GM12878 (cell line): ENCODE data around the gene AMMECR1.

ENCODE experiments used
- CREM ChIP-seq: IDR thresholded peaks from 2 replicates; pipeline ENCODE4 v1.6.1; 2014; ENCODE audit warnings: antibody characterized with exemption, low read depth
- EP300 ChIP-seq, 2 experiments: fragments of 150-350 bp in 1 of 2; IDR thresholded peaks; 2 replicates each; pipeline ENCODE4 v1.6.1; 2011 to 2012; ENCODE audit warnings: low read depth in 2 of 2, low read length in 2 of 2, borderline replicate concordance in 1 of 2, improper control_type of control experiment in 1 of 2, inconsistent platforms in 1 of 2; ENCODE audit not compliant: control insufficient read depth in 1 of 2
- IRF4 ChIP-seq: IDR thresholded peaks from 2 replicates; pipeline ENCODE4 v1.6.1; 2011; ENCODE audit warnings: low read depth, low read length
- PAX8 ChIP-seq: fragments of 450-650 bp; IDR thresholded peaks from 2 replicates; pipeline ENCODE4 v1.6.1; 2017; ENCODE audit warnings: mild to moderate bottlenecking, moderate library complexity
- POLR2AphosphoS2 ChIP-seq: IDR thresholded peaks from 2 replicates; pipeline ENCODE4 v1.6.1; 2011; ENCODE audit warnings: low read depth, mild to moderate bottlenecking, low read length, improper control_type of control experiment, moderate library complexity
- SMAD1 ChIP-seq: fragments of 450-650 bp; IDR thresholded peaks from 2 replicates; pipeline ENCODE4 v1.6.1; 2018; ENCODE audit warnings: mild to moderate bottlenecking, low read depth; ENCODE audit not compliant: partially characterized antibody
- SUPT20H ChIP-seq: IDR thresholded peaks from 2 replicates; pipeline ENCODE4 v1.6.1; 2011; ENCODE audit warnings: low read depth, mild to moderate bottlenecking, low read length, moderate library complexity, borderline replicate concordance; ENCODE audit not compliant: control insufficient read depth
- SUZ12 ChIP-seq: fragments of 200-600 bp; sonication (generic); IDR thresholded peaks from one replicate; pipeline ENCODE4 v1.6.1; 2018; ENCODE audit warnings: antibody characterized with exemption, mild to moderate bottlenecking; ENCODE audit not compliant: unreplicated experiment
- TAF1 ChIP-seq: IDR thresholded peaks from 2 replicates; pipeline ENCODE4 v1.6.1; 2011; ENCODE audit warnings: mild to moderate bottlenecking, low read depth, low read length, borderline replicate concordance
- TCF12 ChIP-seq: IDR thresholded peaks from 2 replicates; pipeline ENCODE4 v1.6.1; 2011; ENCODE audit warnings: low read depth, mild to moderate bottlenecking, low read length
- TF ChIP-seq, protein P1 (sequence below), 3 experiments: IDR thresholded peaks in 2 of 3; conservative IDR thresholded peaks in 1 of 3; 2 replicates each; pipeline ENCODE4 v1.5.1; 2011; ENCODE audit warnings: low read depth in 3 of 3, low read length in 3 of 3, mild to moderate bottlenecking in 3 of 3, control low read depth in 2 of 3, moderate library complexity in 2 of 3, inconsistent platforms in 1 of 3, mixed read lengths in 1 of 3; ENCODE audit not compliant: control insufficient read depth in 2 of 3, insufficient read depth in 1 of 3; ENCODE audit errors: extremely low read depth in 1 of 3
- TF ChIP-seq, protein P2 (sequence below): IDR thresholded peaks from 2 replicates; pipeline ENCODE4 v1.6.1; 2012; ENCODE audit warnings: low read depth, low read length, improper control_type of control experiment
- TF ChIP-seq, protein P3 (sequence below): fragments of 450-650 bp; formaldehyde crosslinking; IDR thresholded peaks from 2 replicates; pipeline ENCODE4 v1.4.0; 2020; ENCODE audit warnings: mild to moderate bottlenecking, moderate library complexity

DNA sequence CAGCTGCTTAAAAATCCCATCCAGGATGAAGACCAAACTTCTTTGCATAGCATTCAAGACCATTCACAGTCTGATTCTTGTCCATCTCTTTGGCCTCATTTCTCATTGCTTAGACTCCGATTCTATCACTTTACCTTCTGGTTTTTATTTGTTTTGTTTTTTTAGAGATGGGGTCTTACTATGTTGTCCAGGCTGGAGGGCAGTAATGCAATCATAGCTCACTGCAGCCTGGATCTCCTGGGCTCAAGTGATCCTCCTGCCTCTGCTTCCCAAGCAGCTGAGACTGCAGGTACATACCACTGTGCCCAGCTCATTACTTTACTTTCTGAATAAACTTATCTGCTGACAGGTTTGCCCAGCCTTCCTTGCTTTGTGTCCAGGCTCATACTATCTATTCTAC lies 162.1 kb downstream of the AMMECR1 start:
- TF ChIP-seq, protein P1, sequence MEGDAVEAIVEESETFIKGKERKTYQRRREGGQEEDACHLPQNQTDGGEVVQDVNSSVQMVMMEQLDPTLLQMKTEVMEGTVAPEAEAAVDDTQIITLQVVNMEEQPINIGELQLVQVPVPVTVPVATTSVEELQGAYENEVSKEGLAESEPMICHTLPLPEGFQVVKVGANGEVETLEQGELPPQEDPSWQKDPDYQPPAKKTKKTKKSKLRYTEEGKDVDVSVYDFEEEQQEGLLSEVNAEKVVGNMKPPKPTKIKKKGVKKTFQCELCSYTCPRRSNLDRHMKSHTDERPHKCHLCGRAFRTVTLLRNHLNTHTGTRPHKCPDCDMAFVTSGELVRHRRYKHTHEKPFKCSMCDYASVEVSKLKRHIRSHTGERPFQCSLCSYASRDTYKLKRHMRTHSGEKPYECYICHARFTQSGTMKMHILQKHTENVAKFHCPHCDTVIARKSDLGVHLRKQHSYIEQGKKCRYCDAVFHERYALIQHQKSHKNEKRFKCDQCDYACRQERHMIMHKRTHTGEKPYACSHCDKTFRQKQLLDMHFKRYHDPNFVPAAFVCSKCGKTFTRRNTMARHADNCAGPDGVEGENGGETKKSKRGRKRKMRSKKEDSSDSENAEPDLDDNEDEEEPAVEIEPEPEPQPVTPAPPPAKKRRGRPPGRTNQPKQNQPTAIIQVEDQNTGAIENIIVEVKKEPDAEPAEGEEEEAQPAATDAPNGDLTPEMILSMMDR (IDR thresholded peaks at IDR 0.05 in 2 of 3, conservative IDR thresholded peaks at IDR 0.05 in 1 of 3; ENCODE audit: control insufficient read depth in 2 of 3, extremely low read depth in 1 of 3, insufficient read depth in 1 of 3, low read depth in 3 of 3, low read length in 3 of 3), result no peak
- TF ChIP-seq SUZ12, result no peak
- TF ChIP-seq, protein P2, sequence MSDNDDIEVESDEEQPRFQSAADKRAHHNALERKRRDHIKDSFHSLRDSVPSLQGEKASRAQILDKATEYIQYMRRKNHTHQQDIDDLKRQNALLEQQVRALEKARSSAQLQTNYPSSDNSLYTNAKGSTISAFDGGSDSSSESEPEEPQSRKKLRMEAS, result no peak
- TF ChIP-seq CREM, result no peak
- TF ChIP-seq EP300 (IDR thresholded peaks at IDR 0.05; ENCODE audit: borderline replicate concordance in 1 of 2, control insufficient read depth in 1 of 2, low read depth in 2 of 2, low read length in 2 of 2), result no peak
- TF ChIP-seq PAX8, result no peak
- TF ChIP-seq TCF12, result no peak
- TF ChIP-seq POLR2AphosphoS2, result no peak
- TF ChIP-seq SUPT20H, result no peak
- TF ChIP-seq IRF4, result no peak
- TF ChIP-seq TAF1, result no peak
- TF ChIP-seq SMAD1, result no peak
- TF ChIP-seq, protein P3, sequence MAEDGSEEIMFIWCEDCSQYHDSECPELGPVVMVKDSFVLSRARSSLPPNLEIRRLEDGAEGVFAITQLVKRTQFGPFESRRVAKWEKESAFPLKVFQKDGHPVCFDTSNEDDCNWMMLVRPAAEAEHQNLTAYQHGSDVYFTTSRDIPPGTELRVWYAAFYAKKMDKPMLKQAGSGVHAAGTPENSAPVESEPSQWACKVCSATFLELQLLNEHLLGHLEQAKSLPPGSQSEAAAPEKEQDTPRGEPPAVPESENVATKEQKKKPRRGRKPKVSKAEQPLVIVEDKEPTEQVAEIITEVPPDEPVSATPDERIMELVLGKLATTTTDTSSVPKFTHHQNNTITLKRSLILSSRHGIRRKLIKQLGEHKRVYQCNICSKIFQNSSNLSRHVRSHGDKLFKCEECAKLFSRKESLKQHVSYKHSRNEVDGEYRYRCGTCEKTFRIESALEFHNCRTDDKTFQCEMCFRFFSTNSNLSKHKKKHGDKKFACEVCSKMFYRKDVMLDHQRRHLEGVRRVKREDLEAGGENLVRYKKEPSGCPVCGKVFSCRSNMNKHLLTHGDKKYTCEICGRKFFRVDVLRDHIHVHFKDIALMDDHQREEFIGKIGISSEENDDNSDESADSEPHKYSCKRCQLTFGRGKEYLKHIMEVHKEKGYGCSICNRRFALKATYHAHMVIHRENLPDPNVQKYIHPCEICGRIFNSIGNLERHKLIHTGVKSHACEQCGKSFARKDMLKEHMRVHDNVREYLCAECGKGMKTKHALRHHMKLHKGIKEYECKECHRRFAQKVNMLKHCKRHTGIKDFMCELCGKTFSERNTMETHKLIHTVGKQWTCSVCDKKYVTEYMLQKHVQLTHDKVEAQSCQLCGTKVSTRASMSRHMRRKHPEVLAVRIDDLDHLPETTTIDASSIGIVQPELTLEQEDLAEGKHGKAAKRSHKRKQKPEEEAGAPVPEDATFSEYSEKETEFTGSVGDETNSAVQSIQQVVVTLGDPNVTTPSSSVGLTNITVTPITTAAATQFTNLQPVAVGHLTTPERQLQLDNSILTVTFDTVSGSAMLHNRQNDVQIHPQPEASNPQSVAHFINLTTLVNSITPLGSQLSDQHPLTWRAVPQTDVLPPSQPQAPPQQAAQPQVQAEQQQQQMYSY (CRISPR knock-in tag), result no peak
